Renal pelvis (tissue), 12 donors: Measurements from ENCODE around the gene CDKN2AIP. TPM values are rescaled to one million over a fixed set of nuclear protein-coding genes. Genes with fewer than 3 reads are reported as not detected.
A peak's percentile ranks its signal among the peaks of the same experiment; 100 is the strongest.

Experiments
- DNase-seq: peaks from one replicate; pipeline ENCODE4 v3.0.0-alpha.2; 2013
- long read RNA-seq, 16 experiments: transcript quantifications; one replicate each; lab custom pipeline, GENCODE V29; 2026
- polyA plus RNA-seq, 3 donors: library from polyadenylated mRNA; unstranded; fragments of 120-200 nt; gene quantifications; one replicate each; pipeline ENCODE4 v1.2.1, GENCODE V29; 2013; ENCODE audit not compliant: insufficient read length in 3 of 3

Gene CDKN2AIP
- polyA plus RNA-seq: 10 to 100 TPM; 33.7 to 35.0 (median 34.0) TPM
- long read RNA-seq, donor 1, transcript CDKN2AIP-203 (3 exons, 2,721 nt): major isoform, 7 of 14 reads
- long read RNA-seq, donor 1, transcript CDKN2AIP-201 (3 exons, 2,646 nt): major isoform, 7 of 14 reads
- long read RNA-seq, donor 1, partial matches to known transcripts: 0 of 14 reads
- long read RNA-seq, donor 1, other reads (novel, unspliced or antisense): 0 of 14 reads
- long read RNA-seq, donor 2, transcript CDKN2AIP-203 (3 exons, 2,721 nt): minor isoform, 8 of 20 reads
- long read RNA-seq, donor 2, transcript CDKN2AIP-201 (3 exons, 2,646 nt): major isoform, 11 of 20 reads
- long read RNA-seq, donor 2, partial matches to known transcripts: 0 of 20 reads
- long read RNA-seq, donor 2, other reads (novel, unspliced or antisense): 0 of 20 reads
- long read RNA-seq, donor 3, transcript CDKN2AIP-201 (3 exons, 2,646 nt): minor isoform, 5 of 13 reads
- long read RNA-seq, donor 3, transcript CDKN2AIP-203 (3 exons, 2,721 nt): major isoform, 7 of 13 reads
- long read RNA-seq, donor 3, partial matches to known transcripts: 0 of 13 reads
- long read RNA-seq, donor 3, other reads (novel, unspliced or antisense): 0 of 13 reads
- long read RNA-seq, donor 4, transcript CDKN2AIP-203 (3 exons, 2,721 nt): minor isoform, 6 of 13 reads
- long read RNA-seq, donor 4, transcript CDKN2AIP-201 (3 exons, 2,646 nt): major isoform, 7 of 13 reads
- long read RNA-seq, donor 4, partial matches to known transcripts: 0 of 13 reads
- long read RNA-seq, donor 4, other reads (novel, unspliced or antisense): 0 of 13 reads
- long read RNA-seq, donor 5, partial matches to known transcripts: 0 of 7 reads
- long read RNA-seq, donor 5, other reads (novel, unspliced or antisense): 0 of 7 reads
- long read RNA-seq, donor 6, transcript CDKN2AIP-201 (3 exons, 2,646 nt): major isoform, 6 of 9 reads
- long read RNA-seq, donor 6, partial matches to known transcripts: 0 of 9 reads
- long read RNA-seq, donor 6, other reads (novel, unspliced or antisense): 0 of 9 reads
- long read RNA-seq, donor 7, transcript CDKN2AIP-203 (3 exons, 2,721 nt): minor isoform, 6 of 17 reads
- long read RNA-seq, donor 7, transcript CDKN2AIP-201 (3 exons, 2,646 nt): major isoform, 8 of 17 reads
- long read RNA-seq, donor 7, partial matches to known transcripts: 0 of 17 reads
- long read RNA-seq, donor 7, other reads (novel, unspliced or antisense): 0 of 17 reads
- long read RNA-seq, donor 8, partial matches to known transcripts: 0 of 3 reads
- long read RNA-seq, donor 8, other reads (novel, unspliced or antisense): 0 of 3 reads
- long read RNA-seq, donor 9, transcript CDKN2AIP-201 (3 exons, 2,646 nt): major isoform, 10 of 16 reads
- long read RNA-seq, donor 9, transcript CDKN2AIP-203 (3 exons, 2,721 nt): minor isoform, 6 of 16 reads
- long read RNA-seq, donor 9, partial matches to known transcripts: 0 of 16 reads
- long read RNA-seq, donor 9, other reads (novel, unspliced or antisense): 0 of 16 reads
- long read RNA-seq, donor 10, partial matches to known transcripts: 0 of 6 reads
- long read RNA-seq, donor 10, other reads (novel, unspliced or antisense): 0 of 6 reads
- long read RNA-seq, donor 11, transcript CDKN2AIP-203 (3 exons, 2,721 nt): minor isoform, 6 of 15 reads
- long read RNA-seq, donor 11, transcript CDKN2AIP-201 (3 exons, 2,646 nt): major isoform, 8 of 15 reads
- long read RNA-seq, donor 11, partial matches to known transcripts: 0 of 15 reads
- long read RNA-seq, donor 11, other reads (novel, unspliced or antisense): 0 of 15 reads
- long read RNA-seq, donor 12, transcript CDKN2AIP-201 (3 exons, 2,646 nt): major isoform, 10 of 18 reads
- long read RNA-seq, donor 12, transcript CDKN2AIP-203 (3 exons, 2,721 nt): minor isoform, 7 of 18 reads
- long read RNA-seq, donor 12, partial matches to known transcripts: 0 of 18 reads
- long read RNA-seq, donor 12, other reads (novel, unspliced or antisense): 0 of 18 reads
- long read RNA-seq, donor 13, partial matches to known transcripts: 0 of 4 reads
- long read RNA-seq, donor 13, other reads (novel, unspliced or antisense): 0 of 4 reads
- long read RNA-seq, donor 14, transcript CDKN2AIP-201 (3 exons, 2,646 nt): major isoform, 15 of 25 reads
- long read RNA-seq, donor 14, transcript CDKN2AIP-203 (3 exons, 2,721 nt): minor isoform, 9 of 25 reads
- long read RNA-seq, donor 14, partial matches to known transcripts: 0 of 25 reads
- long read RNA-seq, donor 14, other reads (novel, unspliced or antisense): 0 of 25 reads
- long read RNA-seq, donor 15, transcript CDKN2AIP-201 (3 exons, 2,646 nt): minor isoform, 6 of 13 reads
- long read RNA-seq, donor 15, transcript CDKN2AIP-203 (3 exons, 2,721 nt): major isoform, 7 of 13 reads
- long read RNA-seq, donor 15, partial matches to known transcripts: 0 of 13 reads
- long read RNA-seq, donor 15, other reads (novel, unspliced or antisense): 0 of 13 reads
- long read RNA-seq, donor 16, transcript CDKN2AIP-203 (3 exons, 2,721 nt): major isoform, 5 of 12 reads
- long read RNA-seq, donor 16, partial matches to known transcripts: 0 of 12 reads
- long read RNA-seq, donor 16, other reads (novel, unspliced or antisense): 0 of 12 reads

GRCh38 chr4:183444214-183445096 lies at the start of gene CDKN2AIP:
TSS of gene CDKN2AIP (plus strand) at chr4:183444636. CDS start at chr4:183444798, 162 bp downstream.
- DNase-seq: peak; percentile 95

- DNase-seq: no peak
Measured at GRCh38 chr4:183395395-183395794, 49.0 kb upstream of the CDKN2AIP start.

GRCh38 chr4:183396227-183396637 lies 48.2 kb upstream of the CDKN2AIP start:
- no peak for DNase-seq

- DNase-seq: no peak
Measured at GRCh38 chr4:183397741-183398297, 46.6 kb upstream of the CDKN2AIP start.

- DNase-seq: no peak
Measured at GRCh38 chr4:183398298-183399125, 45.9 kb upstream of the CDKN2AIP start.

GRCh38 chr4:183399126-183399522 lies 45.3 kb upstream of the CDKN2AIP start:
- DNase-seq: no peak

- DNase-seq: no peak
Measured at GRCh38 chr4:183399616-183400015, 44.8 kb upstream of the CDKN2AIP start.

- DNase-seq: no peak
Measured at GRCh38 chr4:183400035-183400434, 44.4 kb upstream of the CDKN2AIP start.

GRCh38 chr4:183401473-183401872 lies 43.0 kb upstream of the CDKN2AIP start:
- DNase-seq: no peak

GRCh38 chr4:183402771-183403170 lies 41.7 kb upstream of the CDKN2AIP start:
- no peak for DNase-seq

- DNase-seq: no peak
Measured at GRCh38 chr4:183403486-183403885, 41.0 kb upstream of the CDKN2AIP start.

GRCh38 chr4:183403961-183404360 lies 40.5 kb upstream of the CDKN2AIP start:
- DNase-seq: no peak

GRCh38 chr4:183405303-183405702 lies 39.1 kb upstream of the CDKN2AIP start:
- no peak for DNase-seq

GRCh38 chr4:183407128-183407585 lies 37.3 kb upstream of the CDKN2AIP start:
- DNase-seq: peak; percentile 87

GRCh38 chr4:183407635-183408464 lies 36.6 kb upstream of the CDKN2AIP start:
- DNase-seq: no peak
